Measurements from ENCODE around the gene TMEM14C. TPM values are rescaled to one million over a fixed set of nuclear protein-coding genes. Genes with fewer than 3 reads are reported as not detected.
"Not testable (repeated sequence)": the region's sequence is repeated elsewhere in the genome, so short reads cannot be mapped to it uniquely, and the experiment has no call there.

Gene TMEM14C
- total RNA-seq, 1 experiment from 2014 or later: 359 TPM

GRCh38 chr6:10733151-10733715 is 10.4 kb downstream of the TMEM14C start:
- Histone ChIP-seq H3K9me3 (replicated peaks) (no peaks in the 10 kb centered on the region), H3K4me1 (replicated peaks) (peaks cover 30% of the 10 kb centered on the region), H3K27me3 (replicated peaks) (no peaks in the 10 kb centered on the region), H3K27ac (peak overlapping the region; percentile 85), H3K4me3 (no peak overlapping the region), H3K36me3 (peaks cover 53% of the 10 kb centered on the region)
- peak in 1 of 2 experiments; percentile 38 for DNase-seq (ENCODE audit: low read depth in 1 of 2, low spot score in 2 of 2)

GRCh38 chr6:10733863-10734262 is 11.0 kb downstream of the TMEM14C start:
- Histone ChIP-seq H3K36me3 (peaks cover 47% of the 10 kb centered on the region), H3K27ac (peak overlapping the region; percentile 85), H3K9me3 (replicated peaks) (no peaks in the 10 kb centered on the region)

GRCh38 chr6:10736731-10737130 is 13.9 kb downstream of the TMEM14C start:
- Histone ChIP-seq H3K27me3 (replicated peaks) (no peaks in the 10 kb centered on the region), H3K4me3 (no peak overlapping the region), H3K27ac (no peak overlapping the region), H3K36me3 (peaks cover 26% of the 10 kb centered on the region), H3K4me1 (replicated peaks) (peaks cover 44% of the 10 kb centered on the region), H3K9me3 (replicated peaks) (no peaks in the 10 kb centered on the region)
- DNase-seq (ENCODE audit: low read depth in 1 of 2, low spot score in 2 of 2): no peak

More at GRCh38 chr6:10733863-10734262, 11.0 kb downstream of the TMEM14C start:
- peaks cover 30% of the 10 kb centered on the region for H3K4me1 ChIP-seq (replicated peaks)
- no peak overlapping the region for H3K4me3 ChIP-seq
- H3K27me3 ChIP-seq (replicated peaks): no peaks in the 10 kb centered on the region
- no peak for DNase-seq (ENCODE audit: low read depth in 1 of 2, low spot score in 2 of 2)

DNA sequence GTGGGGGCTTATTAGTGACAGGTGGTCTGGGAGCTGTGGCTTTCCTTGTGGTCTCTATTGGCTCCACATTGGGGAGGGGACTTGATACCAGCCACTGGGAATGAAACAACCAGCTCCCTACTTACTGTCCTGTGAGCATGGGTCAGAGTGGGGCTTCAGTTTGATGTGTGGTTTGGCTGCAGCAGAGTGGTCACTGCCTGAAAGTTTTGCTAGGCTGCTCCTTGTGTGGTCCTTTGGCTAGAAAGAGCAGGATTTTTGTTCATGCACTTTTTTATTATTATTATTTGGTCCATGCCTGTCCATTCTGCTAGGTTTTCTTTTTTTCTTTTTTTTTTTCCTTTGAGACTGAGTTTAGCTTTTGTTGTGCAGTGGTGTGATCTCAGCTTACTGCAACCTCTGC is 17.2 kb downstream of the TMEM14C start:
- H3K36me3 ChIP-seq: peaks cover 13% of the 10 kb centered on the region
- 0 out of 2 replicates have a peak overlapping the region, but pooled peaks have one; percentile 33 for H3K27ac ChIP-seq
- H3K27me3 ChIP-seq (replicated peaks): no peaks in the 10 kb centered on the region
- peak; percentile 59 to 60 for DNase-seq (ENCODE audit: low read depth in 1 of 2, low spot score in 2 of 2)
- no peaks in the 10 kb centered on the region for H3K9me3 ChIP-seq (replicated peaks)
- H3K4me1 ChIP-seq (replicated peaks): peaks cover 26% of the 10 kb centered on the region
- no peak overlapping the region for H3K4me3 ChIP-seq

GRCh38 chr6:10741643-10742042 is 18.8 kb downstream of the TMEM14C start:
- Histone ChIP-seq H3K36me3 (peaks cover 13% of the 10 kb centered on the region), H3K4me1 (replicated peaks) (peaks cover 14% of the 10 kb centered on the region)
- H3K27me3 ChIP-seq (replicated peaks); H3K27ac ChIP-seq; H3K9me3 ChIP-seq (replicated peaks); DNase-seq (ENCODE audit: low read depth in 1 of 2, low spot score in 2 of 2); H3K4me3 ChIP-seq: not testable (repeated sequence)

DNA sequence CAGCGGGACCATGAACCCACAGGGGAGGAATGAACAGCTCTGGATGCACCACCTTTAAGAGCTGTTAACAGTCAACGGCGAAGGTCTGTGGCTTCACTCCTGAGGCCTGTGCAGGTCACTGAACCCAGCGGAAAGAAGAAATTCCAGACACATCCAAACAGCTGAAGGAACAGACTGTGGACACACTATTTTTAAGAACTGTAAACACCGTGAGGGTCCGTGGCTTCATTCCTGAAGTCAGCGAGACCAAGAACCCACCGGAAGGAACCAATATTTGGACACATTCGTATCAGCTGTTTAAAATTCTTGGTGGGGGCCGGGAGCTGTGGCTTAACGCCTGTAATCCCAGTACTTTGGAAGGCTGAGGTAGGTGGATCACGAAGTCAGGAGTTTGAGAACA is 19.4 kb downstream of the TMEM14C start:
- Histone ChIP-seq H3K4me1 (replicated peaks) (peaks cover 20% of the 10 kb centered on the region), H3K36me3 (peaks cover 13% of the 10 kb centered on the region), H3K27ac (no peak overlapping the region), H3K4me3 (no peak overlapping the region), H3K9me3 (replicated peaks) (no peaks in the 10 kb centered on the region), H3K27me3 (replicated peaks) (no peaks in the 10 kb centered on the region)
- no peak for DNase-seq (ENCODE audit: low read depth in 1 of 2, low spot score in 2 of 2)

- DNase-seq (ENCODE audit: low read depth in 1 of 2, low spot score in 2 of 2): no peak
- H3K4me3 ChIP-seq: no peak overlapping the region
- H3K36me3 ChIP-seq: peaks cover 17% of the 10 kb centered on the region
- H3K27ac ChIP-seq: no peak overlapping the region
- H3K27me3 ChIP-seq (replicated peaks): no peaks in the 10 kb centered on the region
- peaks cover 26% of the 10 kb centered on the region for H3K4me1 ChIP-seq (replicated peaks)
- H3K9me3 ChIP-seq (replicated peaks): no peaks in the 10 kb centered on the region
These were observed 20.6 kb downstream of the TMEM14C start for GRCh38 chr6:10743515-10743914.

GRCh38 chr6:10745116-10745515 is 22.2 kb downstream of the TMEM14C start:
- DNase-seq (ENCODE audit: low read depth in 1 of 2, low spot score in 2 of 2): no peak
- H3K4me3 ChIP-seq: no peak overlapping the region
- H3K27ac ChIP-seq: no peak overlapping the region
- H3K9me3 ChIP-seq (replicated peaks): no peaks in the 10 kb centered on the region
- peaks cover 31% of the 10 kb centered on the region for H3K36me3 ChIP-seq
- H3K27me3 ChIP-seq (replicated peaks): no peaks in the 10 kb centered on the region
- H3K4me1 ChIP-seq (replicated peaks): peaks cover 25% of the 10 kb centered on the region

- Histone ChIP-seq H3K4me1 (replicated peaks) (peaks cover 16% of the 10 kb centered on the region), H3K9me3 (replicated peaks) (no peaks in the 10 kb centered on the region), H3K27me3 (replicated peaks) (no peaks in the 10 kb centered on the region), H3K4me3 (peak overlapping the region; percentile 62), H3K36me3 (peaks cover 42% of the 10 kb centered on the region), H3K27ac (no peak overlapping the region)
- DNase-seq (ENCODE audit: low read depth in 1 of 2, low spot score in 2 of 2): no peak
These were observed 24.0 kb downstream of the TMEM14C start for GRCh38 chr6:10746915-10747250.

GRCh38 chr6:10747251-10747972 is 24.5 kb downstream of the TMEM14C start, which contains the start of gene TMEM14B:
TSS of gene TMEM14B (plus strand) at chr6:10747805. CDS start at chr6:10749246, 1,441 bp downstream.
- H3K4me3 ChIP-seq: peak within 1 kb of the TSS; percentile 62
- H3K4me1 ChIP-seq (replicated peaks): peaks cover 16% of the 10 kb centered on the region
- peak; percentile 97 to 99 for DNase-seq (ENCODE audit: low read depth in 1 of 2, low spot score in 2 of 2)
- peaks cover 43% of the 10 kb centered on the region for H3K36me3 ChIP-seq
- H3K27ac ChIP-seq: peak within 1 kb of the TSS; percentile 54
- no peaks in the 10 kb centered on the region for H3K27me3 ChIP-seq (replicated peaks)
- H3K9me3 ChIP-seq (replicated peaks): no peaks in the 10 kb centered on the region

GRCh38 chr6:10749734-10750133 is 26.9 kb downstream of the TMEM14C start:
- peaks cover 58% of the 10 kb centered on the region for H3K36me3 ChIP-seq

DNA sequence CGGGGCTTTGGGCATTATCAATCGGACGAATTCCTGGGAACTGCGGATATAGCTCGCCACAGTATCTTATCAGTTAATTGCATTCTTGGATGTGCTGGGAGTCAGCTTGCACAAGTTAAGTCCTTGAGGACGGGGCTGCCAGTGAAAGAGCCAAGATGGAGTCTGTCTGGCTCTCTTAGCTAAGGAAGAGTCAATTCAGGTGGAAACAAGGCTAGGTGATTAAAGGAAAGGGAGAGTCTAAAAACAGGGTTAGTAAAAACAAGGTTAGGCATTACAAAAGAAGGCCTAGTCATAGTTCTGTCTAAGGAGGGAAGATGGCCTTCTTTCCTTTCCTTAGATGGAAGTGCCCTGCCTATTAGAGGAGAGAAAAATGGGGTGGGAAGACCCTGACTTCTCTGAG is 27.7 kb downstream of the TMEM14C start:
- not testable (repeated sequence) for H3K4me3 ChIP-seq; H3K9me3 ChIP-seq (replicated peaks); DNase-seq (ENCODE audit: low read depth in 1 of 2, low spot score in 2 of 2); H3K27ac ChIP-seq; H3K27me3 ChIP-seq (replicated peaks)
- Histone ChIP-seq H3K4me1 (replicated peaks) (peaks cover 16% of the 10 kb centered on the region), H3K36me3 (peaks cover 66% of the 10 kb centered on the region)

More at GRCh38 chr6:10749734-10750133, 26.9 kb downstream of the TMEM14C start:
- no peak overlapping the region for H3K4me3 ChIP-seq
- no peaks in the 10 kb centered on the region for H3K27me3 ChIP-seq (replicated peaks)
- no peak overlapping the region for H3K27ac ChIP-seq
- H3K9me3 ChIP-seq (replicated peaks): no peaks in the 10 kb centered on the region
- DNase-seq (ENCODE audit: low read depth in 1 of 2, low spot score in 2 of 2): no peak
- peaks cover 16% of the 10 kb centered on the region for H3K4me1 ChIP-seq (replicated peaks)

DNA sequence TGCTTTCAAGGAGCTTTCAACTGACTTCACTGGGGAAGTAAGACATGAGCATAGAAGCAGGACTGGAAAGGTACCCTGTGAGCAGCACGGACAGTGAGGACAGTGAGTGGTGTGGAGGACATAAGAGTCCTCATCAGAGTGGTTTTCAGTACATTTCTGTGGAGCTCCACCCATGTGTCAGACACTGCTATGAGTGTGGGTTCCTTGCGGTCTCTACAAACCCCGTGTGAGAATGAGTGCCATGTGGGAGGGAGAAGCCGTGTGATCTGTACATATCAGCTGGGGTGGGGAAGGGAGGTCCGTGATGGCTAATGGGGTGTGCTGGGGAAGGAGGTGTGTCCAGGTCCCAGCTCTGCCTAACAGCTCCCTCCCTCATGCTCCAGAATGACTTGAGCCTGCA is 28.9 kb downstream of the TMEM14C start:
- H3K27me3 ChIP-seq (replicated peaks); H3K4me3 ChIP-seq; H3K9me3 ChIP-seq (replicated peaks); DNase-seq (ENCODE audit: low read depth in 1 of 2, low spot score in 2 of 2); H3K27ac ChIP-seq: not testable (repeated sequence)
- H3K36me3 ChIP-seq: peaks cover 74% of the 10 kb centered on the region
- peaks cover 16% of the 10 kb centered on the region for H3K4me1 ChIP-seq (replicated peaks)

- peaks cover 27% of the 10 kb centered on the region for H3K4me1 ChIP-seq (replicated peaks)
- no peak overlapping the region for H3K4me3 ChIP-seq
- peaks cover 77% of the 10 kb centered on the region for H3K36me3 ChIP-seq
- H3K9me3 ChIP-seq (replicated peaks): no peaks in the 10 kb centered on the region
- H3K27ac ChIP-seq: no peak overlapping the region
- no peaks in the 10 kb centered on the region for H3K27me3 ChIP-seq (replicated peaks)
- DNase-seq (ENCODE audit: low read depth in 1 of 2, low spot score in 2 of 2): no peak
These were observed 33.2 kb downstream of the TMEM14C start for GRCh38 chr6:10756085-10756484.

All from SJSA1 (cell line).